Activated T-cell treated with anti-CD3 and anti-CD28 coated beads for 4 hours (primary cell): ENCODE results near the gene RPL18.

ENCODE experiments used
- DNase-seq: peaks from one replicate; pipeline ENCODE4 v3.0.0-alpha.2; 2020

The RPL18 gene

GRCh38 chr19:48573163-48573505 is 45.8 kb downstream of the RPL18 start:
- no peak for DNase-seq

GRCh38 chr19:48571378-48572162 is 47.4 kb downstream of the RPL18 start:
- DNase-seq: no peak

GRCh38 chr19:48569814-48570213 is 49.2 kb downstream of the RPL18 start:
- no peak for DNase-seq

GRCh38 chr19:48568345-48568886 is 50.6 kb downstream of the RPL18 start:
- no peak for DNase-seq
